ENCODE results near the gene IQCH.

- TF ChIP-seq CTCF (IDR thresholded peaks at IDR 0.05) (no peak), POLR2A (IDR thresholded peaks at IDR 0.05) (no peak), EP300 (IDR thresholded peaks at IDR 0.05) (no peak)
Observed at GRCh38 chr15:67401336-67401735, 146.8 kb downstream of the IQCH start.
